ENCODE measurements around the gene PTCSC3.

- TF ChIP-seq EZH2 (IDR thresholded peaks at IDR 0.05; ENCODE audit: borderline replicate concordance, low read depth, low read length) (no peak), NEUROD1 (IDR thresholded peaks at IDR 0.05; ENCODE audit: borderline replicate concordance, low read depth, low read length, partially characterized antibody) (no peak), THRAP3 (IDR thresholded peaks at IDR 0.05; ENCODE audit: borderline replicate concordance) (no peak), CHD1 (IDR thresholded peaks at IDR 0.05; ENCODE audit: low read length) (no peak), TCF7 (IDR thresholded peaks at IDR 0.05; ENCODE audit: borderline replicate concordance) (no peak), ATF6 (CRISPR knock-in tag; IDR thresholded peaks at IDR 0.05) (no peak), ZNF274 (IDR thresholded peaks at IDR 0.05; ENCODE audit: borderline replicate concordance, low read depth, low read length) (no peak), CTCF (IDR thresholded peaks at IDR 0.05 in 2 of 3, conservative IDR thresholded peaks at IDR 0.05 in 1 of 3; ENCODE audit: insufficient read depth in 2 of 3, low read depth in 1 of 3, low read length in 3 of 3) (no peak), SNAPC5 (CRISPR knock-in tag; IDR thresholded peaks at IDR 0.05) (no peak), RFX5 (IDR thresholded peaks at IDR 0.05; ENCODE audit: low read depth, low read length) (no peak)
These were observed 16.0 kb upstream of the PTCSC3 start for GRCh38 chr14:36192530-36192929.

Data from K562 (cell line).